K562 (cell line): ENCODE data around the gene ANKRD34A. TPM values are rescaled to one million over a fixed set of nuclear protein-coding genes. Genes with fewer than 3 reads are reported as not detected.
A peak's percentile ranks its signal among the peaks of the same experiment; 100 is the strongest.

Source experiments
- ATAC-seq: fragments of 200-7000 bp; cut with Tn5 transposase; 3 replicates; pipeline ENCODE4 v1.9.1; 2020; ENCODE audit warnings: moderate library complexity
- Bru-seq: library from RNA; stranded (reverse); fragments of 400-500 nt; gene quantifications from one replicate; lab custom pipeline; 2021; lab: Mats Ljungman, UMichigan
- BruChase-seq, 2 experiments: library from RNA; stranded (reverse); fragments of 400-500 nt; gene quantifications; one replicate each; lab custom pipeline; 2021; lab: Mats Ljungman, UMichigan
- BruUV-seq: library from RNA; stranded (reverse); fragments of 400-500 nt; replicated peaks from 2 replicates; lab custom pipeline; 2021; lab: Mats Ljungman, UMichigan
- CTCF ChIA-PET: fragments of 300-600 bp; formaldehyde crosslinking; extraction: SDS; loops from one replicate; lab custom pipeline; 2021; ENCODE audit warnings: low intra/inter-chr PET ratio; lab: Yijun Ruan, JAX
- POLR2A ChIA-PET: fragments of 300-600, 350-650 bp; sonication (Branson Sonifier 250); formaldehyde crosslinking; extraction: SDS; loops from one replicate; lab custom pipeline; 2021; ENCODE audit warnings: antibody characterized with exemption, inconsistent platforms; lab: Yijun Ruan, JAX
- DNase-seq, 4 experiments: peaks; one replicate each; pipeline versions ENCODE4 v3.0.0 to v3.0.0-alpha.2; 2011 to 2018; ENCODE audit warnings: low spot score in 3 of 4, mixed read lengths in 3 of 4; ENCODE audit errors: extremely low read depth in 1 of 4
- FAIRE-seq: peaks from 2 replicates; lab custom pipeline; 2011; peaks lifted over from hg19 to GRCh38; lab: Jason Lieb, UNC
- H2AFZ ChIP-seq: 2 replicates; pipeline ENCODE4 v1.6.0; 2011; ENCODE audit warnings: low read depth, low read length, control low read depth, inconsistent platforms
- H3K27ac ChIP-seq: fragments of 200-600 bp; 3 replicates; pipeline ENCODE4 v1.8.0; 2011; ENCODE audit warnings: low read depth, mild to moderate bottlenecking, control low read depth, inconsistent platforms, low read length, moderate library complexity, mixed read lengths; ENCODE audit errors: extremely low read depth
- H3K27me3 ChIP-seq, 2 experiments: fragments of 300-600 bp in 1 of 2; 2 replicates in 1 of 2; 3 replicates in 1 of 2; pipeline versions ENCODE4 v1.6.0 to v1.8.0; 2011; ENCODE audit warnings: inconsistent platforms in 2 of 2, low read length in 2 of 2, mild to moderate bottlenecking in 1 of 2, mixed read lengths in 1 of 2, moderate library complexity in 1 of 2; ENCODE audit not compliant: control insufficient read depth in 2 of 2, insufficient read depth in 2 of 2
- H3K36me3 ChIP-seq: fragments of 300-600 bp; 3 replicates; pipeline ENCODE4 v1.8.0; 2011; ENCODE audit warnings: mild to moderate bottlenecking, low read length, inconsistent platforms; ENCODE audit not compliant: control insufficient read depth, insufficient read depth
- H3K4me1 ChIP-seq, 2 experiments: fragments of 200-600 bp in 1 of 2; replicated peaks in 1 of 2; 2 replicates in 1 of 2; 3 replicates in 1 of 2; pipeline versions ENCODE4 v1.5.1 to v1.8.0; 2011; ENCODE audit warnings: inconsistent platforms in 2 of 2, low read length in 2 of 2, mild to moderate bottlenecking in 1 of 2, mixed read lengths in 1 of 2, moderate library complexity in 1 of 2; ENCODE audit not compliant: control insufficient read depth in 2 of 2, insufficient read depth in 2 of 2
- H3K4me2 ChIP-seq: 2 replicates; pipeline ENCODE4 v1.6.1; 2011; ENCODE audit warnings: low read length, control low read depth, inconsistent platforms, mixed read lengths; ENCODE audit not compliant: insufficient read depth
- H3K4me3 ChIP-seq: fragments of 200-600 bp; sonication (generic), shearing (Covaris generic); 2 replicates; pipeline ENCODE4 v1.5.1; 2016; ENCODE audit warnings: control low read depth, inconsistent platforms
- H3K79me2 ChIP-seq: fragments of 200-600 bp; 3 replicates; pipeline ENCODE4 v1.8.0; 2011; ENCODE audit warnings: low read length, inconsistent platforms; ENCODE audit not compliant: control insufficient read depth, insufficient read depth
- H3K9ac ChIP-seq, 2 experiments: 2 replicates each; pipeline versions ENCODE4 v1.6.0 to v1.6.1; 2011; ENCODE audit warnings: low read depth in 2 of 2, low read length in 2 of 2, control low read depth in 1 of 2, inconsistent platforms in 1 of 2, mild to moderate bottlenecking in 1 of 2, mixed read lengths in 1 of 2; ENCODE audit not compliant: insufficient read depth in 1 of 2
- H3K9me1 ChIP-seq: one replicate; pipeline ENCODE4 v1.6.0; 2011; ENCODE audit warnings: inconsistent platforms, mild to moderate bottlenecking, low read length, moderate library complexity; ENCODE audit not compliant: control insufficient read depth, insufficient read depth
- H3K9me3 ChIP-seq: replicated peaks from 2 replicates; pipeline ENCODE4 v1.5.1; 2011; ENCODE audit warnings: low read depth, low read length, inconsistent platforms; ENCODE audit not compliant: control insufficient read depth, insufficient read depth
- H4K20me1 ChIP-seq: replicated peaks from 2 replicates; pipeline ENCODE4 v1.6.1; 2011; ENCODE audit warnings: low read length, inconsistent platforms, mixed read lengths; ENCODE audit not compliant: control insufficient read depth, insufficient read depth
- HNRNPK ChIP-seq: fragments of 200-400 bp; formaldehyde crosslinking; IDR thresholded peaks from one replicate; pipeline ENCODE4 v1.6.1; 2018; ENCODE audit warnings: mild to moderate bottlenecking, low read depth, low read length; ENCODE audit not compliant: poor library complexity, severe bottlenecking
- NR3C1 ChIP-seq: sonication (generic); formaldehyde crosslinking; IDR thresholded peaks from 2 replicates; pipeline ENCODE4 v1.8.1; 2022; ENCODE audit warnings: missing genetic modification reagents
- PATZ1 ChIP-seq: fragments of 250-450 bp; sonication (Bioruptor Pico); IDR thresholded peaks from 2 replicates; pipeline ENCODE4 v1.5.0; 2020; ENCODE audit warnings: mild to moderate bottlenecking, borderline replicate concordance
- TSHZ1 ChIP-seq: fragments of 250-450 bp; sonication (Bioruptor Pico); IDR thresholded peaks from 2 replicates; pipeline ENCODE4 v1.4.0; 2020; ENCODE audit warnings: mild to moderate bottlenecking, moderate library complexity
- UBTF ChIP-seq, 2 experiments: IDR thresholded peaks; 2 replicates each; pipeline ENCODE4 v1.6.1; 2012; ENCODE audit warnings: improper control_type of control experiment in 2 of 2, low read depth in 2 of 2, low read length in 2 of 2, borderline replicate concordance in 1 of 2
- XRCC3 ChIP-seq: fragments of 450-650 bp; IDR thresholded peaks from 2 replicates; pipeline ENCODE4 v1.6.1; 2017; ENCODE audit warnings: mild to moderate bottlenecking, moderate library complexity
- WGBS: fragments of 100-300 bp; shearing (Covaris generic); methylation state at CpG from one replicate; pipeline ENCODE4 v1.1.6; 2016; ENCODE audit warnings: low coverage, mixed read lengths; ENCODE audit not compliant: insufficient coverage; ENCODE audit errors: missing lambda C conversion rate; 5-methylcytosine and 5-hydroxymethylcytosine counted together
- in situ Hi-C: fragments of 300-500 bp; cut with MboI; formaldehyde crosslinking; loops from 4 replicates; pipeline ENCODE4 v1.15.0; 2018; ENCODE audit warnings: inconsistent platforms, mixed read lengths
- intact Hi-C: fragments of 100-400 bp; cut with micrococcal nuclease; formaldehyde crosslinking; loops from 2 replicates; pipeline ENCODE4 v1.14.2; 2022
- long read RNA-seq, 3 experiments: library from polyadenylated mRNA in 2 of 3; library from RNA in 1 of 3; unstranded in 2 of 3; stranded (forward) in 1 of 3; transcript quantifications; one replicate each; pipeline ENCODE4 v2.0.0, GENCODE V29; 2019 to 2022
- polyA minus RNA-seq, 3 experiments: library from RNA; depleted of rRNA, polyadenylated mRNA; stranded (reverse); fragments of >200 nt; gene quantifications; 2 replicates each; pipeline ENCODE4 v1.2.3, GENCODE V29; 2011
- polyA plus RNA-seq, 8 experiments: library from polyadenylated mRNA; depleted of rRNA in 4 of 8; stranded (reverse) in 5 of 8; unstranded in 3 of 8; fragments of >200 nt; fragmentation: Nextera tagmentation in 2 of 8; fragmentation: Illumina TruSeq in 1 of 8; extraction: Ambion mirVana in 2 of 8; extraction: Trizol in 1 of 8; gene quantifications; 2 replicates each; pipeline versions ENCODE4 v1.2.1 to v1.2.3, GENCODE V29; 2011 to 2014; ENCODE audit warnings: inconsistent platforms in 1 of 8, missing spikeins in 1 of 8
- total RNA-seq, 7 experiments: library from RNA; depleted of rRNA in 6 of 7; stranded (reverse); fragments of >200 nt in 6 of 7; fragmentation: Illumina TruSeq in 2 of 7; extraction: Trizol in 2 of 7; gene quantifications; 2 replicates each; pipeline versions ENCODE4 v1.2.1 to v1.2.3, GENCODE V29; 2011 to 2021; ENCODE audit warnings: low replicate concordance in 1 of 7

ANKRD34A gene
- 1.7 and 2.2 TPM in 2 replicates for total RNA-seq (2011; cell fraction: chromatin; rRNA removed; ENCODE audit: low replicate concordance)
- 2.3 and 3.2 TPM in 2 replicates for total RNA-seq (2011; cell fraction: nucleolus; rRNA removed)
- 2.1 and 2.3 TPM in 2 replicates for total RNA-seq (2011; cell fraction: nucleoplasm; rRNA removed)
- total RNA-seq (2014; rRNA removed), result 0.41 and 0.86 TPM in 2 replicates
- 0.18 and 0.38 TPM in 2 replicates for total RNA-seq (2014; rRNA removed; fragmentation: Illumina TruSeq; extraction: Trizol)
- total RNA-seq (2015; rRNA removed; fragmentation: Illumina TruSeq; extraction: Trizol), result 0.43 and 0.45 TPM in 2 replicates
- total RNA-seq (2021), result 0.89 and 1.6 TPM in 2 replicates
- 0.81 and 1.0 TPM in 2 replicates for polyA plus RNA-seq (2011; rRNA removed)
- 0.80 and 1.2 TPM in 2 replicates for polyA plus RNA-seq (2011; cell fraction: cytosol; rRNA removed)
- 3.0 and 4.9 TPM in 2 replicates for polyA plus RNA-seq (2011; cell fraction: nucleus; rRNA removed)
- polyA plus RNA-seq (2012), result 0.68 and 1.0 TPM in 2 replicates
- 0.80 and 0.91 TPM in 2 replicates for polyA plus RNA-seq (2014; fragmentation: Illumina TruSeq; extraction: Trizol)
- under 1 TPM; 0.06 to 0.07 TPM for polyA plus RNA-seq (2014; fragmentation: Nextera tagmentation; extraction: Ambion mirVana)
- polyA plus RNA-seq (2014; rRNA removed), result 0.64 and 0.81 TPM in 2 replicates
- polyA minus RNA-seq (2011; rRNA and poly(A)+ RNA removed), result 0.49 and 0.72 TPM in 2 replicates
- polyA minus RNA-seq (2011; cell fraction: cytosol; rRNA and poly(A)+ RNA removed), result 0.38 and 1.2 TPM in 2 replicates
- 1.9 and 2.0 TPM in 2 replicates for polyA minus RNA-seq (2011; cell fraction: nucleus; rRNA and poly(A)+ RNA removed)
- Bru-seq, nascent RNA, result percentile 52 among the genes with signal in this experiment
- percentile 42 among the genes with signal in this experiment for BruChase-seq, experiment 1, labeled RNA remaining after a 2-hour chase
- BruChase-seq, experiment 2, labeled RNA remaining after a 6-hour chase, result percentile 46 among the genes with signal in this experiment
- long read RNA-seq, experiment 1, partial matches to known transcripts, result 0 of 2 reads
- long read RNA-seq, experiment 1, other reads (novel, unspliced or antisense), result 2 of 2 reads
- long read RNA-seq, experiment 2, result 0 reads
- long read RNA-seq, experiment 3, result 0 reads

GRCh38 chr1:145964328-145965118, at the start of gene ANKRD34A, which contains the start of gene POLR3GL:
Gene ANKRD34A, minus strand, starts transcription at chr1:145964575. Its CDS starts 2,816 bp downstream, at chr1:145961759.
Gene POLR3GL, plus strand, starts transcription at chr1:145964690. Its CDS starts 10,176 bp downstream, at chr1:145974866.
- in situ Hi-C loops, result no loop called here
- BruUV-seq, result TSS peak; percentile 90
- WGBS, result under 1% methylated on average over 37 of the region's 37 CpGs
- Histone ChIP-seq H2AFZ (peak within 1 kb of the TSS; percentile 94), H3K4me2 (peak within 1 kb of the TSS; percentile 86), H3K9me1 (no peaks in the 10 kb centered on the region), H3K4me3 (peak within 1 kb of the TSS; percentile 63), H3K27me3 (no peaks in the 10 kb centered on the region; a peak in 1 of 5 replicates), H3K9me3 (peaks cover 5% of the 10 kb centered on the region; the same call in 1 of the 2 replicates), H3K27ac (peak within 1 kb of the TSS; percentile 87), H3K79me2 (peaks cover 24% of the 10 kb centered on the region), H4K20me1 (no peaks in the 10 kb centered on the region), H3K36me3 (no peaks in the 10 kb centered on the region), H3K4me1 (peaks cover 23 to 36% of the 10 kb centered on the region in 2 experiments; a peak in 4 of 5 replicates), H3K9ac (peak within 1 kb of the TSS; percentile 88 to 91)
- peak; percentile 99 for FAIRE-seq
- ATAC-seq, result peak; percentile 98
- ChIA-PET CTCF (no interaction called here), POLR2A (interaction anchor here (0.7 to 4.0 kb wide), 16 partner anchors 10 to 119 kb away, joined by 3 to 50 read pairs (median 6); partner anchors contain the start of genes NUDT17, PEX11B, RBM8A and TXNIP)
- peak; percentile 92 to 98 (median 94) for DNase-seq
- intact Hi-C loops, result loop anchor here (1.0 kb wide), 1 partner anchor 15 kb away; no protein-coding TSS in a partner anchor
- TF ChIP-seq TSHZ1 (CRISPR knock-in tag) (no peak), HNRNPK (no peak), PATZ1 (CRISPR knock-in tag) (no peak), XRCC3 (no peak), NR3C1 (no peak), UBTF (IDR thresholded peaks at IDR 0.05; ENCODE audit: borderline replicate concordance in 1 of 2, low read depth in 2 of 2, low read length in 2 of 2) (peak in 1 of 2 experiments; percentile 32; a peak in 1 of 4 replicates)
